ENCODE measurements around the gene WFIKKN1. TPM values are rescaled to one million over a fixed set of nuclear protein-coding genes. Genes with fewer than 3 reads are reported as not detected.

WFIKKN1 gene
- total and polyA plus RNA-seq, 4 donors: 0.30 to 1.4 (median 0.79) TPM

DNA sequence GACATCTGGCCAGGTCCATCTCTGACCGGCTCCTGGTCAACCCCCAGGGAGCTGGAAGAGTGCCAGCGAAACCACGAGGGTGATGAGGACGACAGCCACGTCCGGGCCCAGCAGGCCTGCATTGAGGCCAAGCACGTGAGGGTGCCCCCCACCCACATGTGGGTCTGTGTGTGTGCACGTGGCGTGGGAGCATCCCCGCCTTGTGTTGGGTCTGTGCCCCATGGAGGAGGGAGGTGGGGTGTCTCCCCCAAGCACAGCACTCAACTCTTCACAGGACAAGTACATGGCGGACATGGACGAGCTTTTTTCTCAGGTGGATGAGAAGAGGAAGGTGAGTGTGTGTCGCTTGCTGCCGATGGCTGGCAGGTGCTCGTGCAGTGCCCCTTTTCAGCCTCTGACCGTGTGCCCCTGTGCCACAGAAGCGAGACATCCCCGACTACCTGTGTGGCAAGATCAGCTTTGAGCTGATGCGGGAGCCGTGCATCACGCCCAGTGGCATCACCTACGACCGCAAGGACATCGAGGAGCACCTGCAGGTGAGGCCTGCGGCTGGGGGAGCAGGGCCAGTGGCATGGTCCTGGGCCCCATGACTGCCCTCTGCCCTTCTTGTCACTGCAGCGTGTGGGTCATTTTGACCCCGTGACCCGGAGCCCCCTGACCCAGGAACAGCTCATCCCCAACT, 51.1 kb downstream of the WFIKKN1 start:
- H3K9me3 ChIP-seq (ENCODE audit: control insufficient read depth, insufficient read depth, low read length): no peaks in the 10 kb centered on the region
- no peak for DNase-seq (ENCODE audit: low read depth in 4 of 6, low spot score in 6 of 6)
- H3K4me3 ChIP-seq (ENCODE audit: low read depth, low read length): peak overlapping the region; percentile 61
- peaks cover 3% of the 10 kb centered on the region for H3K27me3 ChIP-seq (ENCODE audit: control insufficient read depth, insufficient read depth, low read length)
- no peak overlapping the region for H3K27ac ChIP-seq (ENCODE audit: low read depth, low read length)
- H3K4me1 ChIP-seq (ENCODE audit: control insufficient read depth, insufficient read depth, low read length): peaks cover 77% of the 10 kb centered on the region
- 83% methylated on average over 28 of the region's 28 CpGs for WGBS (ENCODE audit: insufficient coverage)
- H3K36me3 ChIP-seq (ENCODE audit: control insufficient read depth, insufficient read depth, low read length): peaks cover 80% of the 10 kb centered on the region

DNA sequence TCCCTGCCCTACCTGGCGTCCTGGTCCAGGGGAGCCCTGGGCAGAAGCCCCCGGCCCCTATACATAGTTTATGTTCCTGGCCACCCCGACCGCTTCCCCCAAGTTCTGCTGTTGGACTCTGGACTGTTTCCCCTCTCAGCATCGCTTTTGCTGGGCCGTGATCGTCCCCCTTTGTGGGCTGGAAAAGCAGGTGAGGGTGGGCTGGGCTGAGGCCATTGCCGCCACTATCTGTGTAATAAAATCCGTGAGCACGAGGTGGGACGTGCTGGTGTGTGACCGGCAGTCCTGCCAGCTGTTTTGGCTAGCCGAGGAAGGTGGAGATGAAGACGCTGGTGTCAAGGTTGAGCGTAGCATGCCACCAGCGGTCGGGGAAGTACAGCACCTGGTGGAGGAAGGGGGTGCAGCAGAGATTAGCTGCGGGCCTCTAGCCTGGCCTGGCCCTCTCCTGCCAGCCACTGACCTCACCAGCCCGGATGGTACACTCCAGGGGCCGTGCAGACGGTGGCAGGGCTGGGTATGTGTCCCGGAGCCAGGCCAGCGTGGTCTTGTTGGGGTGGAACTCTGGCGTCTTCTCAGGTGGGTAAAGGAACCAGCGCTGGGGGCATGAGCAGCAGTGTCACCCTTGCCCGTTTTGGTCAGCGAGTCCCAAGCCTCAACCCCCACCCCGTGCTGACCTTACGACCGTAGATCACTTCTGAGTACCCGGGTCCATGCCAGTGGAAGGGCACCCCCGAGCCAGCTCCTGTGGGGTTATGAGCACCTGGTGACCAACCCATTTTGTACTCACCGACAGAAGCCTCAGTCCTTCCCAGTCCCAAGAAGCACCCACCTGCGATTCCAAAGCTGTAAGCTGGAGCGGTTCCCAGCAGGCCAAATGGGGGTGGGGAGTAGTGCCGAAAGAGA, 52.0 kb downstream of the WFIKKN1 start:
- H3K27me3 ChIP-seq (ENCODE audit: control insufficient read depth, insufficient read depth, low read length): no peaks in the 10 kb centered on the region
- H3K9me3 ChIP-seq (ENCODE audit: control insufficient read depth, insufficient read depth, low read length): no peaks in the 10 kb centered on the region
- no peak overlapping the region for H3K27ac ChIP-seq (ENCODE audit: low read depth, low read length)
- 88% methylated on average over 33 of the region's 36 CpGs for WGBS (ENCODE audit: insufficient coverage)
- no peak overlapping the region for H3K4me3 ChIP-seq (ENCODE audit: low read depth, low read length)
- no peak for DNase-seq (ENCODE audit: low read depth in 4 of 6, low spot score in 6 of 6)
- peaks cover 73% of the 10 kb centered on the region for H3K4me1 ChIP-seq (ENCODE audit: control insufficient read depth, insufficient read depth, low read length)
- peaks cover 80% of the 10 kb centered on the region for H3K36me3 ChIP-seq (ENCODE audit: control insufficient read depth, insufficient read depth, low read length)

DNA sequence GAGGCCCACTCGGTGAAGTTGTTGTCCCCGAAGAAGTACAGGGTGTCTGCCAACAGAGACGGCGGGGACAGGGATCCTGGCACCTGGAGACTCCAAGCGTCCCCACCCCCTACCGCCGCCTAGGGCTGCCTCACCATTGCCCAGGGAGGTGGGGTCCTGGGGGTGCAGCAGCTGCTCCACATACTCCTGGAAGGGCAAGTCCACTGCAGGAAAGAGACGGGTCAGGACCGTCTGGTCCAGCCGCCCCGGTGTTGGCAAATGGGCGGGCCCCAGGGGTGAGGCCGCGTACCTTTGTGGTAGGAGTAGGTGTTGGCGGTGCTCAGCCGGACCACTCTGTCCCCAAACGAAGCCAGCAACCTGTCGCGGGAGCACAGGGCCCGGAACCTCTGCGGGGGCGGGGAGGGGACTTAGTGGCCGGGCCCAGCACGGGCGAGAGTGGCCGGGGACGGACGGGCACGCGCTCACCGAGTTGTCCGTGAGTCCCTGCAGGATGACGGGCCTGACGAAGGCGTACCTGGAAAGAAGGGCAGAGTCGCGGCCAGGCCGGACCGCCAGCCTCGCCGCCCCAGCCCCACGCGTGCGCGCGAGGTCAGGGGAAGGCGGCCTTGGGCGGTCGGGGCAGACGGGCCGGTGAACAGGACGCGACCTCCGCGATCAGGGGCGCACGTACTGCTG, 52.7 kb downstream of the WFIKKN1 start:
- H3K4me3 ChIP-seq (ENCODE audit: low read depth, low read length): peak overlapping the region; percentile 33
- WGBS (ENCODE audit: insufficient coverage): 16% methylated on average over 57 of the region's 57 CpGs
- no peak for DNase-seq (ENCODE audit: low read depth in 4 of 6, low spot score in 6 of 6)
- peaks cover 80% of the 10 kb centered on the region for H3K36me3 ChIP-seq (ENCODE audit: control insufficient read depth, insufficient read depth, low read length)
- no peak overlapping the region for H3K27ac ChIP-seq (ENCODE audit: low read depth, low read length)
- peaks cover 72% of the 10 kb centered on the region for H3K4me1 ChIP-seq (ENCODE audit: control insufficient read depth, insufficient read depth, low read length)
- no peaks in the 10 kb centered on the region for H3K27me3 ChIP-seq (ENCODE audit: control insufficient read depth, insufficient read depth, low read length)
- no peaks in the 10 kb centered on the region for H3K9me3 ChIP-seq (ENCODE audit: control insufficient read depth, insufficient read depth, low read length)

Other genes starting within 250 kb of the WFIKKN1 start
- 10 to 100 TPM; 17.3 to 31.8 TPM for gene PGAP6, start 249.0 kb upstream of the WFIKKN1 start, total RNA-seq
- 10 to 100 TPM; 60.6 to 70.3 TPM for gene PGAP6, start 249.0 kb upstream of the WFIKKN1 start, polyA plus RNA-seq (ENCODE audit: insufficient read length in 2 of 2)
- gene NME4, start 233.8 kb upstream of the WFIKKN1 start, total RNA-seq: 10 to 100 TPM; 14.3 to 88.8 TPM
- 100 to 1,000 TPM; 133 to 150 TPM for gene NME4, start 233.8 kb upstream of the WFIKKN1 start, polyA plus RNA-seq (ENCODE audit: insufficient read length in 2 of 2)
- gene DECR2, start 229.1 kb upstream of the WFIKKN1 start, total RNA-seq: 1 to 10 TPM; 5.1 to 9.6 TPM
- 10 to 100 TPM; 24.6 to 27.7 TPM for gene DECR2, start 229.1 kb upstream of the WFIKKN1 start, polyA plus RNA-seq (ENCODE audit: insufficient read length in 2 of 2)
- gene RAB11FIP3, start 205.3 kb upstream of the WFIKKN1 start, total RNA-seq: 10 to 100 TPM; 24.2 to 43.5 TPM
- gene RAB11FIP3, start 205.3 kb upstream of the WFIKKN1 start, polyA plus RNA-seq (ENCODE audit: insufficient read length in 2 of 2): 100 to 1,000 TPM in 1 of 2 donors, 10 to 100 TPM in 1; 89.3 to 107 TPM
- 10 to 100 TPM in 1 of 2 donors, 1 to 10 TPM in 1; 9.6 to 19.5 TPM for gene CAPN15, start 103.3 kb upstream of the WFIKKN1 start, total RNA-seq
- gene CAPN15, start 103.3 kb upstream of the WFIKKN1 start, polyA plus RNA-seq (ENCODE audit: insufficient read length in 2 of 2): 10 to 100 TPM; 36.4 to 43.2 TPM
- gene PRR35, start 70.6 kb upstream of the WFIKKN1 start, total RNA-seq: under 1 TPM in 1 of 2 donors, not detected in 1; 0.06 TPM
- gene PRR35, start 70.6 kb upstream of the WFIKKN1 start, polyA plus RNA-seq (ENCODE audit: insufficient read length in 2 of 2): under 1 TPM in 1 of 2 donors, not detected in 1; 0.14 TPM
- gene NHLRC4, start 64.0 kb upstream of the WFIKKN1 start, total RNA-seq: 1 to 10 TPM in 1 of 2 donors, under 1 TPM in 1; 0.89 to 3.5 TPM
- 1 to 10 TPM in 1 of 2 donors, under 1 TPM in 1; 0.73 to 1.2 TPM for gene NHLRC4, start 64.0 kb upstream of the WFIKKN1 start, polyA plus RNA-seq (ENCODE audit: insufficient read length in 2 of 2)
- 10 to 100 TPM; 19.1 to 38.1 TPM for gene PIGQ, start 61.0 kb upstream of the WFIKKN1 start, total RNA-seq
- 10 to 100 TPM; 69.4 to 85.7 TPM for gene PIGQ, start 61.0 kb upstream of the WFIKKN1 start, polyA plus RNA-seq (ENCODE audit: insufficient read length in 2 of 2)
- 10 to 100 TPM; 12.4 to 21.7 TPM for gene RAB40C, start 40.9 kb upstream of the WFIKKN1 start, total RNA-seq
- gene RAB40C, start 40.9 kb upstream of the WFIKKN1 start, polyA plus RNA-seq (ENCODE audit: insufficient read length in 2 of 2): 10 to 100 TPM; 38.4 to 45.7 TPM
- 10 to 100 TPM; 26.8 to 73.3 TPM for gene METTL26, start 5.3 kb downstream of the WFIKKN1 start, total RNA-seq
- 100 to 1,000 TPM; 119 to 124 TPM for gene METTL26, start 5.3 kb downstream of the WFIKKN1 start, polyA plus RNA-seq (ENCODE audit: insufficient read length in 2 of 2)
- gene MCRIP2, start 10.8 kb downstream of the WFIKKN1 start, total RNA-seq: 10 to 100 TPM in 1 of 2 donors, 1 to 10 TPM in 1; 9.1 to 28.1 TPM
- 10 to 100 TPM; 34.8 to 38.7 TPM for gene MCRIP2, start 10.8 kb downstream of the WFIKKN1 start, polyA plus RNA-seq (ENCODE audit: insufficient read length in 2 of 2)
- gene WDR90, start 18.4 kb downstream of the WFIKKN1 start, total RNA-seq: 10 to 100 TPM in 1 of 2 donors, 1 to 10 TPM in 1; 8.3 to 31.9 TPM
- gene WDR90, start 18.4 kb downstream of the WFIKKN1 start, polyA plus RNA-seq (ENCODE audit: insufficient read length in 2 of 2): 10 to 100 TPM; 46.6 to 63.1 TPM
- 10 to 100 TPM; 20.7 to 41.1 TPM for gene RHOT2, start 37.1 kb downstream of the WFIKKN1 start, total RNA-seq
- 100 to 1,000 TPM; 102 to 115 TPM for gene RHOT2, start 37.1 kb downstream of the WFIKKN1 start, polyA plus RNA-seq (ENCODE audit: insufficient read length in 2 of 2)
- gene RHBDL1, start 44.7 kb downstream of the WFIKKN1 start, total RNA-seq: 1 to 10 TPM; 4.1 to 7.2 TPM
- gene RHBDL1, start 44.7 kb downstream of the WFIKKN1 start, polyA plus RNA-seq (ENCODE audit: insufficient read length in 2 of 2): 10 to 100 TPM; 15.5 to 19.1 TPM
- gene STUB1, start 49.4 kb downstream of the WFIKKN1 start, total RNA-seq: 100 to 1,000 TPM in 1 of 2 donors, 10 to 100 TPM in 1; 59.6 to 110 TPM
- 100 to 1,000 TPM; 170 to 177 TPM for gene STUB1, start 49.4 kb downstream of the WFIKKN1 start, polyA plus RNA-seq (ENCODE audit: insufficient read length in 2 of 2)
- gene JMJD8, start 53.3 kb downstream of the WFIKKN1 start, total RNA-seq: 10 to 100 TPM; 24.3 to 42.1 TPM
- gene JMJD8, start 53.3 kb downstream of the WFIKKN1 start, polyA plus RNA-seq (ENCODE audit: insufficient read length in 2 of 2): 10 to 100 TPM; 63.3 to 71.9 TPM
- gene WDR24, start 59.4 kb downstream of the WFIKKN1 start, total RNA-seq: 1 to 10 TPM; 3.1 to 3.5 TPM
- 10 to 100 TPM; 14.6 to 19.5 TPM for gene WDR24, start 59.4 kb downstream of the WFIKKN1 start, polyA plus RNA-seq (ENCODE audit: insufficient read length in 2 of 2)
- 10 to 100 TPM in 1 of 2 donors, 1 to 10 TPM in 1; 7.4 to 12.4 TPM for gene FBXL16, start 74.8 kb downstream of the WFIKKN1 start, total RNA-seq
- gene FBXL16, start 74.8 kb downstream of the WFIKKN1 start, polyA plus RNA-seq (ENCODE audit: insufficient read length in 2 of 2): 10 to 100 TPM; 74.4 to 76.0 TPM
- gene METRN, start 84.1 kb downstream of the WFIKKN1 start, total RNA-seq: 100 to 1,000 TPM in 1 of 2 donors, 10 to 100 TPM in 1; 75.5 to 238 TPM
- gene METRN, start 84.1 kb downstream of the WFIKKN1 start, polyA plus RNA-seq (ENCODE audit: insufficient read length in 2 of 2): 100 to 1,000 TPM; 399 to 402 TPM
- 10 to 100 TPM; 11.7 to 42.0 TPM for gene ANTKMT, start 90.2 kb downstream of the WFIKKN1 start, total RNA-seq
- 10 to 100 TPM; 59.4 to 62.8 TPM for gene ANTKMT, start 90.2 kb downstream of the WFIKKN1 start, polyA plus RNA-seq (ENCODE audit: insufficient read length in 2 of 2)
- 1 to 10 TPM in 1 of 2 donors, under 1 TPM in 1; 0.59 to 7.5 TPM for gene CCDC78, start 95.5 kb downstream of the WFIKKN1 start, total RNA-seq
- 10 to 100 TPM; 13.1 to 16.0 TPM for gene CCDC78, start 95.5 kb downstream of the WFIKKN1 start, polyA plus RNA-seq (ENCODE audit: insufficient read length in 2 of 2)
- gene HAGHL, start 96.1 kb downstream of the WFIKKN1 start, total RNA-seq: 10 to 100 TPM in 1 of 2 donors, 1 to 10 TPM in 1; 7.4 to 15.0 TPM
- gene HAGHL, start 96.1 kb downstream of the WFIKKN1 start, polyA plus RNA-seq (ENCODE audit: insufficient read length in 2 of 2): 10 to 100 TPM; 48.6 to 51.1 TPM
- gene CIAO3, start 110.0 kb downstream of the WFIKKN1 start, total RNA-seq: 10 to 100 TPM; 29.9 to 47.9 TPM
- gene CIAO3, start 110.0 kb downstream of the WFIKKN1 start, polyA plus RNA-seq (ENCODE audit: insufficient read length in 2 of 2): 10 to 100 TPM; 35.1 to 41.5 TPM
- under 1 TPM; 0.40 to 0.83 TPM for gene MSLN, start 129.7 kb downstream of the WFIKKN1 start, total RNA-seq
- gene MSLN, start 129.7 kb downstream of the WFIKKN1 start, polyA plus RNA-seq (ENCODE audit: insufficient read length in 2 of 2): under 1 TPM; 0.24 to 0.57 TPM
- gene RPUSD1, start 157.4 kb downstream of the WFIKKN1 start, total RNA-seq: 10 to 100 TPM in 1 of 2 donors, 1 to 10 TPM in 1; 9.3 to 14.2 TPM
- gene RPUSD1, start 157.4 kb downstream of the WFIKKN1 start, polyA plus RNA-seq (ENCODE audit: insufficient read length in 2 of 2): 10 to 100 TPM; 23.0 to 23.9 TPM
- gene CHTF18, start 157.6 kb downstream of the WFIKKN1 start, total RNA-seq: 10 to 100 TPM in 1 of 2 donors, 1 to 10 TPM in 1; 6.1 to 20.1 TPM
- 10 to 100 TPM; 26.6 to 37.1 TPM for gene CHTF18, start 157.6 kb downstream of the WFIKKN1 start, polyA plus RNA-seq (ENCODE audit: insufficient read length in 2 of 2)
- under 1 TPM in 1 of 2 donors, not detected in 1; 0.30 TPM for gene GNG13, start 169.7 kb downstream of the WFIKKN1 start, total RNA-seq
- 1 to 10 TPM; 1.0 to 1.4 TPM for gene GNG13, start 169.7 kb downstream of the WFIKKN1 start, polyA plus RNA-seq (ENCODE audit: insufficient read length in 2 of 2)